GM06990 (cell line): ENCODE measurements around the gene ZNF692.

ENCODE experiments used
- DNase-seq: peaks from one replicate; pipeline ENCODE4 v3.0.0-alpha.2; 2011; ENCODE audit not compliant: insufficient read length; ENCODE audit errors: extremely low read depth
- H3K27me3 ChIP-seq: replicated peaks from 2 replicates; pipeline ENCODE4 v1.6.0; 2011; ENCODE audit warnings: low read length; ENCODE audit not compliant: control insufficient read depth, insufficient read depth
- H3K36me3 ChIP-seq: 2 replicates; pipeline ENCODE4 v1.5.1; 2011; ENCODE audit warnings: low read length; ENCODE audit not compliant: control insufficient read depth, insufficient read depth
- H3K4me3 ChIP-seq: replicated peaks from 2 replicates; pipeline ENCODE4 v1.5.1; 2011; ENCODE audit warnings: low read depth, mild to moderate bottlenecking, control low read depth, low read length
- CTCF ChIP-seq: IDR thresholded peaks from 2 replicates; pipeline ENCODE4 v1.5.1; 2011; ENCODE audit warnings: low read length, control low read depth, mild to moderate bottlenecking, inconsistent platforms; ENCODE audit not compliant: insufficient read depth, poor library complexity, severe bottlenecking

ZNF692 gene

DNA sequence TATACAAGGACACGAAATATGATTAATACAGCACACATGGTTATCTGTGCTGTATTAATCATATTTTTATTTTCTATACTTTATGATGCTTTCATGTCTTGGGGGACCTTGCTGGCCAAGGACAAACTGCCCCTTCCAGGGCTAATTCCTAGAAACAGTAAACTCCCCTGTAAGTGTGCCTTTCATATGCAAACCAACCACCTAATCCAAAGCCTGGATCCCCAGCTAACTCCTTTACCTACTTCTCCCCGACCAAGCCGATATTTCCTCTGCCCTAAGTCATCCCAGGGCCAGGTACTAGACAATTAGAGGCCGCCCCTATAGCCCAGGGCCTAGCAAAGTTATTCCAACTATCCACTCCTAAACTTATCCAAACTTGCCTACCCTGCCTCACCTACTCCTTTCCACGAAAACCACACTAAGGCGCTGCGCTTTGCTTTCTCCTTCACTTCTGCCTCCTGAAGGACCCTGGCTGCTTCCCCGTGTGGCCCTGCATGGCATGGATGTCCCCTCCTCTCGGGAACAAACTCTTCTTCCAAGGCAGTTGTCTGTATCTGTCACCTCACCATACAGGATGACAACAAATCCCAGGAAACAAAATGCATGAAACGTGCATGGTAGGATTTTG, 43.4 kb downstream of the ZNF692 start:
- H3K4me3 ChIP-seq = no peak overlapping the region
- no peak for TF ChIP-seq CTCF
- H3K36me3 ChIP-seq = peaks cover 46% of the 10 kb centered on the region
- no peak for DNase-seq
- H3K27me3 ChIP-seq = no peaks in the 10 kb centered on the region

- no peak for TF ChIP-seq CTCF
- no peaks in the 10 kb centered on the region for H3K27me3 ChIP-seq
- DNase-seq = no peak
- no peak overlapping the region for H3K4me3 ChIP-seq
- peaks cover 43% of the 10 kb centered on the region for H3K36me3 ChIP-seq
These were observed 44.5 kb downstream of the ZNF692 start for GRCh38 chr1:248814351-248814750.

GRCh38 chr1:248813546-248813945, 45.3 kb downstream of the ZNF692 start:
- peaks cover 43% of the 10 kb centered on the region for H3K36me3 ChIP-seq
- H3K4me3 ChIP-seq = no peak overlapping the region
- no peak for TF ChIP-seq CTCF
- no peaks in the 10 kb centered on the region for H3K27me3 ChIP-seq
- no peak for DNase-seq

GRCh38 chr1:248812736-248813425, 46.0 kb downstream of the ZNF692 start:
- TF ChIP-seq CTCF = no peak
- Histone ChIP-seq H3K4me3 (no peak overlapping the region), H3K27me3 (no peaks in the 10 kb centered on the region), H3K36me3 (peaks cover 43% of the 10 kb centered on the region)
- no peak for DNase-seq

DNA sequence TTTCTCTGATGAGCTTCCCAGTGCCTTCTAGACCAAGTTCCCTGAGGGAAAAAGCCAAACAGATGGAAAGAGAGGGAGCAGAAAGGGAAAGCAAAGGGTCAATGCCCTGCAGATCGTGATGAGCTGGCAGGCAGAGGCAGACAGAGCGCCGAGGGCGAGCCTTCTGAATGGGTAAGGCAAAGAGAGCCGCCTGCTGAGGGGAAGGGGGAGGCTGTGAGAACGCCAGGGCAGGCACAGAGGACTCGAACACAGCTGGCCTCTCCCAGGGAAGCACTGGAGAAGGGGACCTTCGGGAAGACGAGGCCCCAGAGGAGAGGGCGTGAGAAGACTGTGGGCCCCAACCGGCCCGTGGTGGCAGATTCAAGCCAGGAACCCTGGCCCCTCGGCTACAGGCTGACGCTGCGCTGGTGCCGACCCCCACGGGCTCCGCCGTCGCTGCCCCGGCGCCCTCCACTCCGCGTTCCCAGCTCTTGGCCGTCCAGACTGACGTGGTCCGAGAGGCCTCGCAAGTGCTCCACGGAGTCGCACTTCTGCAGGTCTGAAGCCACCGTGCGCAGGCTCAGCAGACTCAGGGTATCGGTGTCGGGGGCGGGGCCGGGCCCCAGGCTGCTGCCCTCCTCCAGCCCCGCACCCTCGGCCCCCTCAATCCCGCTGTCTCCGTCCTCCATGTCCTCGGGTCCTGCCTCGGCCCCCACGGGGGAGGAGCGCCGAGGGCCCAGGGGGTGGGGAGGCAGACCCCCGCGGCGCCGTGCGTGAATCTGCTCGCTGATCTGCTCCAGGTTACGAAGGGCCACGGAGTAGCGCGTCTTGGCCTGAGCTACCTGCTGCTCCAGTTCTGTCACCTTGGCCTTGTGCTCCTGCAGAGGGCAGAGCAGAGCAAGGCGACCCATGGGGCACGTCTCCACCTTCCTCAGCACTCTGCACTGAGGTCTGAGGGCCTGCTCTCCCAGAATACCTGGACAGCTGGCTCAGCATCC, 47.1 kb downstream of the ZNF692 start:
- Histone ChIP-seq H3K36me3 (peaks cover 40% of the 10 kb centered on the region), H3K27me3 (no peaks in the 10 kb centered on the region), H3K4me3 (no peak overlapping the region)
- peak; percentile 18 for TF ChIP-seq CTCF
- no peak for DNase-seq
